ENCODE results near the gene FZD4. TPM values are rescaled to one million over a fixed set of nuclear protein-coding genes. Genes with fewer than 3 reads are reported as not detected.

Gene FZD4
- total and polyA plus RNA-seq, 10 of the 15 experiments (the other 5 are each of a cell fraction or from before 2014, with no cell fraction given): under 0.01 to 0.13 (median 0.01) TPM; not detected in 6

DNA sequence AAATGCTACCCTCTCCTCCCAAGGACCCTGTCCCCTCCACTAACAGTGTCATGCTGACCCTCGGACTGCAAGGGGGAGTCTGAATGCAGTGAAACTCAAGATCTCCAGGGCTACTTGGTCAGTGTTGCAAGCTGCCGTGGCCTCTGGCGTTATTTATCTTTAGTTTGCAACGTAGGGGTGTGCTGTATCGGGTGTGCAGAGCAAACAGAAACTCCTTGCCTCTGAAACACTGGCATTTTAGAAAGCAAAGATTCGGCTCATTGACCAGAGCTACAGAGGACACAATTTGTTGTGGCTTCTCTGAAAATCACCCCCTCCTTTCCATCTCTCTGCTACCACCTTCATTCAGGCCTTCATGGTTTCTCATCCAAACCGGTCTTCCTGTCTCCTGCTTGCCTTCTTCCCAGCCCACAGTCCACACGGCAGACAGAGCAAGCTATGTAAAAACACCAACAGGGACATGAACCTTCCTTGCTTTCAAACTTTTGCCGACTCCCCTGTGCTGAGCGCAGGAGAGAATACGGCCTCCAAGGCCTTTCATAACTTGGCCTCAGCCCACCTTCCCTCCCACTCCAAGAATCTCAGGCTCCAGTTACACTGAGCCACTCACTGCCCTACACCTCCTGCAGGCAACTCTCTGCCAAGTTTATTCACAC, 14.9 kb downstream of the FZD4 start (continued):
- TF ChIP-seq REST (IDR thresholded peaks at IDR 0.05; ENCODE audit: low read depth, low read length) (no peak), ZBTB40 (IDR thresholded peaks at IDR 0.05; ENCODE audit: borderline replicate concordance) (no peak)

Measured in GM12878 (cell line).